ENCODE measurements around the gene PIR.

DNA sequence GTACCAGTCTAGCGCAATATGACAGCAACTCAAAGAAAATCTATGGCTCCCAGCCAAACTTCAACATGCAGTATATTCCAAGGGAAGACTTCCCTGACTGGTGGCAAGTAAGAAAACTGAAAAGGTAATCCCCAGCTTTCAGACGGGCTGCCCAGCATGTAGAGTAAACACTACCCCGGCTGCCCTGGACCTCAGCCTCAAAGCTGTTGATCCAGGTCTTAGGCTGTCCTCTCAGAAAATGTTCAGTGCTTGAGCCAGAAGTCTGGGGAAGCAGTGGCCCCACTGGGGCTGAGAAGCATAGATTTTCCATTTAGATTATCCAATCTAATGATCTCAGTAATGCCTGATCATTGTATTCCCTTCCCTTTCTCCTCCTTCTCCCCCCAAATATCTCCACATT is 29.3 kb upstream of the PIR start:
- TF ChIP-seq, protein P1, sequence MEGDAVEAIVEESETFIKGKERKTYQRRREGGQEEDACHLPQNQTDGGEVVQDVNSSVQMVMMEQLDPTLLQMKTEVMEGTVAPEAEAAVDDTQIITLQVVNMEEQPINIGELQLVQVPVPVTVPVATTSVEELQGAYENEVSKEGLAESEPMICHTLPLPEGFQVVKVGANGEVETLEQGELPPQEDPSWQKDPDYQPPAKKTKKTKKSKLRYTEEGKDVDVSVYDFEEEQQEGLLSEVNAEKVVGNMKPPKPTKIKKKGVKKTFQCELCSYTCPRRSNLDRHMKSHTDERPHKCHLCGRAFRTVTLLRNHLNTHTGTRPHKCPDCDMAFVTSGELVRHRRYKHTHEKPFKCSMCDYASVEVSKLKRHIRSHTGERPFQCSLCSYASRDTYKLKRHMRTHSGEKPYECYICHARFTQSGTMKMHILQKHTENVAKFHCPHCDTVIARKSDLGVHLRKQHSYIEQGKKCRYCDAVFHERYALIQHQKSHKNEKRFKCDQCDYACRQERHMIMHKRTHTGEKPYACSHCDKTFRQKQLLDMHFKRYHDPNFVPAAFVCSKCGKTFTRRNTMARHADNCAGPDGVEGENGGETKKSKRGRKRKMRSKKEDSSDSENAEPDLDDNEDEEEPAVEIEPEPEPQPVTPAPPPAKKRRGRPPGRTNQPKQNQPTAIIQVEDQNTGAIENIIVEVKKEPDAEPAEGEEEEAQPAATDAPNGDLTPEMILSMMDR (IDR thresholded peaks at IDR 0.05) = no peak
- TF ChIP-seq POLR2A (IDR thresholded peaks at IDR 0.05) = no peak
- no peak for TF ChIP-seq POLR2AphosphoS5 (IDR thresholded peaks at IDR 0.05)
